Common myeloid progenitor, CD34-positive (primary cell): ENCODE measurements around the gene KLHL10.
"Not testable (repeated sequence)": the region's sequence is repeated elsewhere in the genome, so short reads cannot be mapped to it uniquely, and the experiment has no call there.

Experiments used
- CTCF ChIA-PET: fragments of 350-600 bp; sonication (Branson Sonifier 250); formaldehyde crosslinking; loops from one replicate; lab custom pipeline; 2021; ENCODE audit warnings: antibody characterized with exemption; lab: Charles Lee
- POLR2A ChIA-PET: fragments of 350-600 bp; sonication (Branson Sonifier 250); formaldehyde crosslinking; loops from one replicate; lab custom pipeline; 2021; ENCODE audit warnings: antibody characterized with exemption; lab: Charles Lee
- DNase-seq, 3 donors: peaks; one replicate each; pipeline versions ENCODE4 v3.0.0 to v3.0.0-alpha.2; 2013
- H3K27ac ChIP-seq, 2 experiments: 1 replicate in 1 of 2; 2 replicates in 1 of 2; pipeline ENCODE4 v1.7.0; 2013; ENCODE audit warnings: inconsistent platforms in 2 of 2, low read length in 2 of 2, mild to moderate bottlenecking in 2 of 2, low read depth in 1 of 2, moderate library complexity in 1 of 2; ENCODE audit not compliant: severe bottlenecking in 2 of 2, insufficient read depth in 1 of 2, poor library complexity in 1 of 2
- H3K27me3 ChIP-seq, 5 experiments: replicated peaks in 2 of 5; 1 replicate in 3 of 5; 2 replicates in 2 of 5; pipeline versions ENCODE4 v1.6.1 to v1.7.0; 2013; ENCODE audit warnings: low read length in 4 of 5, mild to moderate bottlenecking in 2 of 5, moderate library complexity in 2 of 5, inconsistent platforms in 1 of 5; ENCODE audit not compliant: insufficient read depth in 5 of 5, control insufficient read depth in 4 of 5
- H3K36me3 ChIP-seq, 4 experiments: 1 replicate in 2 of 4; 2 replicates in 2 of 4; pipeline versions ENCODE4 v1.6.1 to v1.7.0; 2013; ENCODE audit warnings: low read length in 3 of 4, control low read depth in 1 of 4, mild to moderate bottlenecking in 1 of 4; ENCODE audit not compliant: control insufficient read depth in 4 of 4, insufficient read depth in 4 of 4
- H3K4me1 ChIP-seq, 4 experiments: 1 replicate in 3 of 4; 2 replicates in 1 of 4; pipeline versions ENCODE4 v1.6.1 to v1.7.1; 2013; ENCODE audit warnings: low read length in 3 of 4, mild to moderate bottlenecking in 3 of 4, control low read depth in 1 of 4, inconsistent platforms in 1 of 4, moderate library complexity in 1 of 4; ENCODE audit not compliant: control insufficient read depth in 4 of 4, insufficient read depth in 4 of 4; ENCODE audit errors: control extremely low read depth in 1 of 4
- H3K4me3 ChIP-seq, 7 experiments: 1 replicate in 4 of 7; 2 replicates in 3 of 7; pipeline versions ENCODE4 v1.5.1 to v1.7.0; 2013; ENCODE audit warnings: mild to moderate bottlenecking in 7 of 7, low read length in 6 of 7, moderate library complexity in 6 of 7, inconsistent platforms in 2 of 7, low read depth in 2 of 7, control low read depth in 1 of 7; ENCODE audit not compliant: insufficient read depth in 4 of 7, control insufficient read depth in 1 of 7; ENCODE audit errors: extremely low read depth in 1 of 7
- H3K9me3 ChIP-seq, 5 experiments: 1 replicate in 4 of 5; 2 replicates in 1 of 5; pipeline versions ENCODE4 v1.6.1 to v1.7.1; 2013; ENCODE audit warnings: low read length in 4 of 5, mild to moderate bottlenecking in 2 of 5, inconsistent platforms in 1 of 5, low read depth in 1 of 5, moderate library complexity in 1 of 5; ENCODE audit not compliant: control insufficient read depth in 4 of 5, insufficient read depth in 2 of 5; ENCODE audit errors: control extremely low read depth in 1 of 5
- WGBS: methylation state at CpG from one replicate; pipeline ENCODE4 v1.1.5; 2013; ENCODE audit not compliant: insufficient coverage; 5-methylcytosine and 5-hydroxymethylcytosine counted together

Gene KLHL10

GRCh38 chr17:41849251-41849990, 11.8 kb downstream of the KLHL10 start:
- Histone ChIP-seq H3K27me3 (no peaks in the 10 kb centered on the region), H3K27ac (no peak overlapping the region), H3K36me3 (peaks cover 13 to 19% (median 14%) of the 10 kb centered on the region in 4 experiments), H3K4me1 (no peaks in the 10 kb centered on the region), H3K9me3 (no peaks in the 10 kb centered on the region), H3K4me3 (no peak overlapping the region)
- POLR2A ChIA-PET: no interaction called here
- WGBS: 90% methylated on average over 1 of the region's 4 CpGs
- CTCF ChIA-PET: interaction anchor here (1.7 kb wide), 1 partner anchor 41 kb away, joined by 3 read pairs; no protein-coding TSS in a partner anchor
- DNase-seq: no peak

GRCh38 chr17:41851382-41851781, 13.8 kb downstream of the KLHL10 start:
- not testable (repeated sequence) for H3K27me3 ChIP-seq, H3K4me1 ChIP-seq, H3K9me3 ChIP-seq, DNase-seq, H3K27ac ChIP-seq, H3K4me3 ChIP-seq
- peaks cover 19 to 24% (median 20%) of the 10 kb centered on the region in 4 experiments for H3K36me3 ChIP-seq
- CTCF ChIA-PET: interaction anchor here (0.6 to 1.7 kb wide), 4 partner anchors 9 to 330 kb away, joined by 3 to 4 read pairs (median 3); partner anchors contain the start of gene KLHL10
- POLR2A ChIA-PET: interaction anchor here (0.8 kb wide), 1 partner anchor 62 kb away, joined by 3 read pairs; no protein-coding TSS in a partner anchor
- over 99% methylated on average over 8 of the region's 14 CpGs for WGBS

- WGBS: 100% methylated on average over 2 of the region's 3 CpGs
- H3K9me3 ChIP-seq: no peaks in the 10 kb centered on the region
- ChIA-PET CTCF (interaction anchor here (0.6 to 1.2 kb wide), 2 partner anchors 9 to 13 kb away, joined by 3 read pairs; no protein-coding TSS in a partner anchor), POLR2A (no interaction called here)
- no peaks in the 10 kb centered on the region for H3K36me3 ChIP-seq
- DNase-seq: no peak
- no peak overlapping the region for H3K27ac ChIP-seq
- no peak overlapping the region for H3K4me3 ChIP-seq
- peaks cover 5 to 22% (median 18%) of the 10 kb centered on the region in 4 experiments for H3K4me1 ChIP-seq
- H3K27me3 ChIP-seq: no peaks in the 10 kb centered on the region
Observed at GRCh38 chr17:41860254-41860931, 22.8 kb downstream of the KLHL10 start.

- ChIA-PET POLR2A (interaction anchor here (0.6 kb wide), 1 partner anchor 24 kb away, joined by 3 read pairs; no protein-coding TSS in a partner anchor), CTCF (interaction anchor here (0.8 to 0.9 kb wide), 2 partner anchors 29 to 136 kb away, joined by 3 read pairs; no protein-coding TSS in a partner anchor)
- Histone ChIP-seq H3K27me3 (no peaks in the 10 kb centered on the region), H3K4me1 (peaks cover 5 to 24% (median 20%) of the 10 kb centered on the region in 4 experiments), H3K36me3 (peaks cover 2 to 16% (median 9%) of the 10 kb centered on the region in 4 experiments), H3K4me3 (peak overlapping the region in 5 of 7 experiments; percentile 81 to 97 (median 95)), H3K9me3 (no peaks in the 10 kb centered on the region), H3K27ac (no peak overlapping the region)
- peak in 2 of 3 donors; percentile 42 to 52 for DNase-seq
- 83% methylated on average over 14 of the region's 18 CpGs for WGBS
Observed at GRCh38 chr17:41863074-41863848, 25.6 kb downstream of the KLHL10 start.

GRCh38 chr17:41864498-41864835, 26.8 kb downstream of the KLHL10 start:
- Histone ChIP-seq H3K4me1 (peaks cover 5 to 24% (median 20%) of the 10 kb centered on the region in 4 experiments), H3K9me3 (no peaks in the 10 kb centered on the region), H3K4me3 (peak overlapping the region; percentile 81 to 97 (median 95)), H3K36me3 (peaks cover 4 to 27% (median 14%) of the 10 kb centered on the region in 4 experiments), H3K27me3 (no peaks in the 10 kb centered on the region), H3K27ac (peak overlapping the region; percentile 66 to 75)
- no peak for DNase-seq
- 0% methylated on average over 17 of the region's 25 CpGs for WGBS
- ChIA-PET POLR2A (interaction anchor here (1.2 kb wide), 1 partner anchor 79 kb away, joined by 3 read pairs; no protein-coding TSS in a partner anchor), CTCF (interaction anchor here (0.7 to 1.6 kb wide), 5 partner anchors 11 to 127 kb away, joined by 3 to 5 read pairs (median 3); no protein-coding TSS in a partner anchor)

GRCh38 chr17:41864836-41865595, 27.4 kb downstream of the KLHL10 start, which contains the start of gene KLHL11:
TSS of gene KLHL11 (minus strand) at chr17:41865423. CDS start at chr17:41865370, 53 bp downstream.
- H3K4me3 ChIP-seq: peak within 1 kb of the TSS; percentile 81 to 97 (median 95)
- WGBS: 0% methylated on average over 88 of the region's 90 CpGs
- peak within 1 kb of the TSS; percentile 66 to 75 for H3K27ac ChIP-seq
- peaks cover 6 to 33% (median 18%) of the 10 kb centered on the region in 4 experiments for H3K36me3 ChIP-seq
- DNase-seq: peak; percentile 86 to 94 (median 93)
- H3K27me3 ChIP-seq: no peaks in the 10 kb centered on the region
- H3K4me1 ChIP-seq: peaks cover 5 to 24% (median 20%) of the 10 kb centered on the region in 4 experiments
- no peaks in the 10 kb centered on the region for H3K9me3 ChIP-seq
- ChIA-PET POLR2A (interaction anchor here (0.5 to 1.2 kb wide), 3 partner anchors 79 to 108 kb away, joined by 3 read pairs; no protein-coding TSS in a partner anchor), CTCF (interaction anchor here (0.7 to 1.6 kb wide), 7 partner anchors 9 to 128 kb away, joined by 3 to 5 read pairs (median 3); no protein-coding TSS in a partner anchor)
